HepG2 (cell line): Measurements from ENCODE around the gene PYY. TPM values are rescaled to one million over a fixed set of nuclear protein-coding genes. Genes with fewer than 3 reads are reported as not detected.

ENCODE experiments used
- ATAC-seq: fragments of 200-7000 bp; cut with Tn5 transposase; 3 replicates; pipeline ENCODE4 v1.9.1; 2020; ENCODE audit warnings: mild to moderate bottlenecking, moderate library complexity
- BruUV-seq: library from RNA; stranded (reverse); fragments of 400-500 nt; replicated peaks from 2 replicates; lab custom pipeline; 2021; lab: Mats Ljungman, UMichigan
- CTCF ChIA-PET: fragments of 300-600 bp; formaldehyde crosslinking; extraction: SDS; loops from one replicate; lab custom pipeline; 2021; ENCODE audit warnings: low total read pairs, inconsistent platforms, low intra/inter-chr PET ratio; lab: Yijun Ruan, JAX
- POLR2A ChIA-PET: fragments of 350-600 bp; sonication (Branson Sonifier 250); formaldehyde crosslinking; loops from one replicate; lab custom pipeline; 2020; ENCODE audit warnings: antibody characterized with exemption, inconsistent platforms; lab: Yijun Ruan, JAX
- DNase-seq: peaks from one replicate; pipeline ENCODE4 v3.0.0-alpha.2; 2015; ENCODE audit warnings: low spot score
- FAIRE-seq: peaks from 3 replicates; lab custom pipeline; 2011; peaks lifted over from hg19 to GRCh38; lab: Jason Lieb, UNC
- H2AFZ ChIP-seq: one replicate; pipeline ENCODE4 v1.6.1; 2011; ENCODE audit warnings: low read length, inconsistent platforms
- H3K27ac ChIP-seq: fragments of 300-600 bp; 3 replicates; pipeline ENCODE4 v1.8.0; 2011; ENCODE audit warnings: mixed run types, mild to moderate bottlenecking, mixed read lengths, low read length, inconsistent platforms; ENCODE audit not compliant: insufficient read depth; ENCODE audit errors: extremely low read length
- H3K27me3 ChIP-seq, 2 experiments: fragments of 200-600 bp in 1 of 2; 2 replicates in 1 of 2; 3 replicates in 1 of 2; pipeline versions ENCODE4 v1.6.0 to v1.8.0; 2011; ENCODE audit warnings: low read length in 2 of 2, mild to moderate bottlenecking in 2 of 2, moderate library complexity in 2 of 2, inconsistent platforms in 1 of 2; ENCODE audit not compliant: insufficient read depth in 2 of 2, control insufficient read depth in 1 of 2
- H3K36me3 ChIP-seq, 2 experiments: fragments of 200-600 bp in 1 of 2; replicated peaks in 1 of 2; 2 replicates in 1 of 2; 3 replicates in 1 of 2; pipeline versions ENCODE4 v1.5.1 to v1.8.0; 2011; ENCODE audit warnings: low read length in 2 of 2, inconsistent platforms in 1 of 2; ENCODE audit not compliant: insufficient read depth in 2 of 2, control insufficient read depth in 1 of 2
- H3K4me1 ChIP-seq: 2 replicates; pipeline ENCODE4 v1.5.1; 2012; ENCODE audit warnings: low read length, inconsistent platforms; ENCODE audit not compliant: insufficient read depth
- H3K4me2 ChIP-seq: 2 replicates; pipeline ENCODE4 v1.6.0; 2011; ENCODE audit warnings: low read depth, low read length, inconsistent platforms
- H3K4me3 ChIP-seq, 3 experiments: fragments of 200-600 bp in 1 of 3; sonication (generic), shearing (Covaris generic) in 1 of 3; replicated peaks in 1 of 3; 2 replicates each; pipeline ENCODE4 v1.5.1; 2011 to 2016; ENCODE audit warnings: low read length in 3 of 3, inconsistent platforms in 2 of 3, low read depth in 2 of 3, mild to moderate bottlenecking in 2 of 3, control low read depth in 1 of 3, mixed read lengths in 1 of 3; ENCODE audit not compliant: insufficient read depth in 1 of 3
- H3K79me2 ChIP-seq: one replicate; pipeline ENCODE4 v1.6.1; 2011; ENCODE audit warnings: low read length, inconsistent platforms; ENCODE audit not compliant: insufficient read depth
- H3K9ac ChIP-seq: 2 replicates; pipeline ENCODE4 v1.6.0; 2011; ENCODE audit warnings: mild to moderate bottlenecking, low read depth, low read length, inconsistent platforms; ENCODE audit not compliant: insufficient read depth
- H3K9me3 ChIP-seq: 2 replicates; pipeline ENCODE4 v1.5.1; 2012; ENCODE audit warnings: mild to moderate bottlenecking, low read length
- H4K20me1 ChIP-seq: 2 replicates; pipeline ENCODE4 v1.6.0; 2011; ENCODE audit warnings: inconsistent platforms, mild to moderate bottlenecking, low read length, moderate library complexity; ENCODE audit not compliant: insufficient read depth
- BRD4 ChIP-seq: sonication (generic); formaldehyde crosslinking; IDR thresholded peaks from 2 replicates; pipeline ENCODE4 v1.4.0; 2020; ENCODE audit warnings: missing genetic modification reagents
- NKX3-1 ChIP-seq: sonication (generic); formaldehyde crosslinking; IDR thresholded peaks from 2 replicates; pipeline ENCODE4 v1.5.0; 2020; ENCODE audit warnings: missing genetic modification reagents
- NRL ChIP-seq: sonication (generic); formaldehyde crosslinking; IDR thresholded peaks from 2 replicates; pipeline ENCODE4 v1.5.0; 2020; ENCODE audit warnings: missing genetic modification reagents, mild to moderate bottlenecking, moderate library complexity, borderline replicate concordance
- SALL1 ChIP-seq: sonication (generic); formaldehyde crosslinking; IDR thresholded peaks from 2 replicates; pipeline ENCODE4 v1.8.0; 2022; ENCODE audit warnings: mild to moderate bottlenecking, missing genetic modification reagents
- THYN1 ChIP-seq: sonication (generic); formaldehyde crosslinking; IDR thresholded peaks from 2 replicates; pipeline ENCODE4 v1.8.1; 2023; ENCODE audit warnings: low read depth, mild to moderate bottlenecking, moderate library complexity, missing genetic modification reagents, borderline replicate concordance
- ZNF609 ChIP-seq: sonication (generic); formaldehyde crosslinking; IDR thresholded peaks from 2 replicates; pipeline ENCODE4 v1.4.0; 2020; ENCODE audit warnings: mild to moderate bottlenecking, missing genetic modification reagents, borderline replicate concordance
- ZNF646 ChIP-seq: sonication (generic); formaldehyde crosslinking; IDR thresholded peaks from 2 replicates; pipeline ENCODE4 v1.9.0; 2021; ENCODE audit warnings: mild to moderate bottlenecking, missing genetic modification reagents
- ZSCAN22 ChIP-seq: sonication (generic); formaldehyde crosslinking; IDR thresholded peaks from 2 replicates; pipeline ENCODE4 v1.4.0; 2020; ENCODE audit warnings: mild to moderate bottlenecking, missing genetic modification reagents
- WGBS: methylation state at CpG from one replicate; pipeline ENCODE4 v1.1.6; 2017; ENCODE audit warnings: low lambda C conversion rate; 5-methylcytosine and 5-hydroxymethylcytosine counted together
- in situ Hi-C: cut with HindIII; loops from 2 replicates; pipeline ENCODE4 v1.10.0; 2017; ENCODE audit warnings: low pct_unique_long_range_greater_than_20kb; ENCODE audit not compliant: extremely low pct_ligation_motif_present
- intact Hi-C: fragments of 100-400 bp; cut with micrococcal nuclease; formaldehyde crosslinking; loops from one replicate; pipeline ENCODE4 v1.10.0; 2022; ENCODE audit not compliant: unreplicated experiment
- polyA plus RNA-seq, 8 experiments: library from polyadenylated mRNA; depleted of rRNA in 3 of 8; stranded (reverse) in 7 of 8; unstranded in 1 of 8; fragments of >200 nt; fragmentation: Illumina TruSeq in 4 of 8; extraction: Trizol in 4 of 8; gene quantifications; 2 replicates each; pipeline versions ENCODE4 v1.2.1 to v1.2.3, GENCODE V29; 2011 to 2016; ENCODE audit warnings: low read depth in 4 of 8, missing spikeins in 1 of 8, mixed read lengths in 1 of 8; ENCODE audit not compliant: insufficient read depth in 1 of 8
- total RNA-seq, 5 experiments: library from RNA; depleted of rRNA; stranded (reverse); fragments of >200 nt; fragmentation: Illumina TruSeq; extraction: Trizol; gene quantifications; 2 replicates each; pipeline ENCODE4 v1.2.3, GENCODE V29; 2016; ENCODE audit warnings: low read depth in 1 of 5
- TF ChIP-seq, protein P1 (sequence below): sonication (generic); formaldehyde crosslinking; IDR thresholded peaks from 2 replicates; pipeline ENCODE4 v1.5.0; 2020; ENCODE audit warnings: missing genetic modification reagents

Gene PYY
- total and polyA plus RNA-seq, 2 of the 13 experiments (the other 11 are each of a cell fraction or from before 2014, with no cell fraction given): 0.25 TPM; not detected in 1

- no peak overlapping the region for H3K9ac ChIP-seq
- DNase-seq (peak; percentile 54), ATAC-seq (peak; percentile 90), FAIRE-seq (peak; percentile 15)
- H3K36me3 ChIP-seq: no peaks in the 10 kb centered on the region
- H2AFZ ChIP-seq: no peak overlapping the region
- peaks cover 5 to 43% of the 10 kb centered on the region in 2 experiments; a peak in 4 of 5 replicates for H3K27me3 ChIP-seq
- peaks cover 26% of the 10 kb centered on the region for H3K4me1 ChIP-seq
- in situ Hi-C loops: loop anchor here (5.0 kb wide), 1 partner anchor 52 kb away; the partner anchor contains the start of gene PPY
- no peaks in the 10 kb centered on the region for H3K9me3 ChIP-seq
- peak overlapping the region; percentile 63 for H3K4me2 ChIP-seq
- no peak overlapping the region for H3K27ac ChIP-seq
- peak overlapping the region in 2 of 3 experiments; percentile 13 to 60; a peak in 4 of 6 replicates for H3K4me3 ChIP-seq
- H3K79me2 ChIP-seq: no peaks in the 10 kb centered on the region
- WGBS: 11% methylated on average over 36 of the region's 52 CpGs
- ChIA-PET CTCF (interaction anchor here (1.2 to 4.6 kb wide), 2 partner anchors 51 to 85 kb away, joined by 4 to 128 read pairs; partner anchors contain the start of gene PPY), POLR2A (interaction anchor here (1.5 kb wide), 1 partner anchor 51 kb away, joined by 3 read pairs; no protein-coding TSS in a partner anchor)
- BruUV-seq: no TSS peak
- H4K20me1 ChIP-seq: no peaks in the 10 kb centered on the region
- intact Hi-C loops: loop anchor here (1.0 kb wide), 1 partner anchor 50 kb away; no protein-coding TSS in a partner anchor
- TF ChIP-seq ZNF646 (CRISPR knock-in tag) (no peak), NRL (CRISPR knock-in tag) (no peak), ZNF609 (CRISPR knock-in tag) (no peak), BRD4 (CRISPR knock-in tag) (no peak), THYN1 (CRISPR knock-in tag) (no peak), SALL1 (CRISPR knock-in tag) (peak; percentile 57), ZSCAN22 (CRISPR knock-in tag) (no peak), NKX3-1 (CRISPR knock-in tag) (no peak)
- TF ChIP-seq, protein P1, sequence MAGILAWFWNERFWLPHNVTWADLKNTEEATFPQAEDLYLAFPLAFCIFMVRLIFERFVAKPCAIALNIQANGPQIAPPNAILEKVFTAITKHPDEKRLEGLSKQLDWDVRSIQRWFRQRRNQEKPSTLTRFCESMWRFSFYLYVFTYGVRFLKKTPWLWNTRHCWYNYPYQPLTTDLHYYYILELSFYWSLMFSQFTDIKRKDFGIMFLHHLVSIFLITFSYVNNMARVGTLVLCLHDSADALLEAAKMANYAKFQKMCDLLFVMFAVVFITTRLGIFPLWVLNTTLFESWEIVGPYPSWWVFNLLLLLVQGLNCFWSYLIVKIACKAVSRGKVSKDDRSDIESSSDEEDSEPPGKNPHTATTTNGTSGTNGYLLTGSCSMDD (CRISPR knock-in tag): no peak
These were observed 40.8 kb upstream of the PYY start for GRCh38 chr17:43994272-43995149.
